K562 (cell line): ENCODE data around the gene CALML3. TPM values are rescaled to one million over a fixed set of nuclear protein-coding genes. Genes with fewer than 3 reads are reported as not detected.

Source experiments
- ATAC-seq: fragments of 200-7000 bp; cut with Tn5 transposase; 3 replicates; pipeline ENCODE4 v1.9.1; 2020; ENCODE audit warnings: moderate library complexity
- BruUV-seq: library from RNA; stranded (reverse); fragments of 400-500 nt; replicated peaks from 2 replicates; lab custom pipeline; 2021; lab: Mats Ljungman, UMichigan
- CTCF ChIA-PET: fragments of 300-600 bp; formaldehyde crosslinking; extraction: SDS; loops from one replicate; lab custom pipeline; 2021; ENCODE audit warnings: low intra/inter-chr PET ratio; lab: Yijun Ruan, JAX
- POLR2A ChIA-PET: fragments of 300-600, 350-650 bp; sonication (Branson Sonifier 250); formaldehyde crosslinking; extraction: SDS; loops from one replicate; lab custom pipeline; 2021; ENCODE audit warnings: antibody characterized with exemption, inconsistent platforms; lab: Yijun Ruan, JAX
- DNase-seq, 4 experiments: peaks; one replicate each; pipeline versions ENCODE4 v3.0.0 to v3.0.0-alpha.2; 2011 to 2018; ENCODE audit warnings: low spot score in 3 of 4, mixed read lengths in 3 of 4; ENCODE audit errors: extremely low read depth in 1 of 4
- FAIRE-seq: peaks from 2 replicates; lab custom pipeline; 2011; peaks lifted over from hg19 to GRCh38; lab: Jason Lieb, UNC
- H2AFZ ChIP-seq: 2 replicates; pipeline ENCODE4 v1.6.0; 2011; ENCODE audit warnings: low read depth, low read length, control low read depth, inconsistent platforms
- H3K27ac ChIP-seq: fragments of 200-600 bp; 3 replicates; pipeline ENCODE4 v1.8.0; 2011; ENCODE audit warnings: low read depth, mild to moderate bottlenecking, control low read depth, inconsistent platforms, low read length, moderate library complexity, mixed read lengths; ENCODE audit errors: extremely low read depth
- H3K27me3 ChIP-seq, 2 experiments: fragments of 300-600 bp in 1 of 2; 2 replicates in 1 of 2; 3 replicates in 1 of 2; pipeline versions ENCODE4 v1.6.0 to v1.8.0; 2011; ENCODE audit warnings: inconsistent platforms in 2 of 2, low read length in 2 of 2, mild to moderate bottlenecking in 1 of 2, mixed read lengths in 1 of 2, moderate library complexity in 1 of 2; ENCODE audit not compliant: control insufficient read depth in 2 of 2, insufficient read depth in 2 of 2
- H3K36me3 ChIP-seq: fragments of 300-600 bp; 3 replicates; pipeline ENCODE4 v1.8.0; 2011; ENCODE audit warnings: mild to moderate bottlenecking, low read length, inconsistent platforms; ENCODE audit not compliant: control insufficient read depth, insufficient read depth
- H3K4me1 ChIP-seq, 2 experiments: fragments of 200-600 bp in 1 of 2; replicated peaks in 1 of 2; 2 replicates in 1 of 2; 3 replicates in 1 of 2; pipeline versions ENCODE4 v1.5.1 to v1.8.0; 2011; ENCODE audit warnings: inconsistent platforms in 2 of 2, low read length in 2 of 2, mild to moderate bottlenecking in 1 of 2, mixed read lengths in 1 of 2, moderate library complexity in 1 of 2; ENCODE audit not compliant: control insufficient read depth in 2 of 2, insufficient read depth in 2 of 2
- H3K4me2 ChIP-seq: 2 replicates; pipeline ENCODE4 v1.6.1; 2011; ENCODE audit warnings: low read length, control low read depth, inconsistent platforms, mixed read lengths; ENCODE audit not compliant: insufficient read depth
- H3K4me3 ChIP-seq: fragments of 200-600 bp; sonication (generic), shearing (Covaris generic); 2 replicates; pipeline ENCODE4 v1.5.1; 2016; ENCODE audit warnings: control low read depth, inconsistent platforms
- H3K79me2 ChIP-seq: fragments of 200-600 bp; 3 replicates; pipeline ENCODE4 v1.8.0; 2011; ENCODE audit warnings: low read length, inconsistent platforms; ENCODE audit not compliant: control insufficient read depth, insufficient read depth
- H3K9ac ChIP-seq, 2 experiments: 2 replicates each; pipeline versions ENCODE4 v1.6.0 to v1.6.1; 2011; ENCODE audit warnings: low read depth in 2 of 2, low read length in 2 of 2, control low read depth in 1 of 2, inconsistent platforms in 1 of 2, mild to moderate bottlenecking in 1 of 2, mixed read lengths in 1 of 2; ENCODE audit not compliant: insufficient read depth in 1 of 2
- H3K9me1 ChIP-seq: one replicate; pipeline ENCODE4 v1.6.0; 2011; ENCODE audit warnings: inconsistent platforms, mild to moderate bottlenecking, low read length, moderate library complexity; ENCODE audit not compliant: control insufficient read depth, insufficient read depth
- H3K9me3 ChIP-seq: replicated peaks from 2 replicates; pipeline ENCODE4 v1.5.1; 2011; ENCODE audit warnings: low read depth, low read length, inconsistent platforms; ENCODE audit not compliant: control insufficient read depth, insufficient read depth
- H4K20me1 ChIP-seq: replicated peaks from 2 replicates; pipeline ENCODE4 v1.6.1; 2011; ENCODE audit warnings: low read length, inconsistent platforms, mixed read lengths; ENCODE audit not compliant: control insufficient read depth, insufficient read depth
- EZH2 ChIP-seq: IDR thresholded peaks from 2 replicates; pipeline ENCODE4 v1.6.1; 2012; ENCODE audit warnings: low read depth, mild to moderate bottlenecking, inconsistent platforms, low read length, borderline replicate concordance
- HEY1 ChIP-seq: fragments of 250-450 bp; sonication (Bioruptor Pico); IDR thresholded peaks from 2 replicates; pipeline ENCODE4 v1.5.0; 2020; ENCODE audit warnings: mild to moderate bottlenecking, moderate library complexity, borderline replicate concordance
- JUND ChIP-seq, 2 experiments: IDR thresholded peaks; 2 replicates in 1 of 2; 3 replicates in 1 of 2; pipeline ENCODE4 v1.6.1; 2011; ENCODE audit warnings: borderline replicate concordance in 2 of 2, low read depth in 2 of 2, low read length in 2 of 2, improper control_type of control experiment in 1 of 2, missing biosample characterization in 1 of 2, missing genetic modification characterization in 1 of 2, missing genetic modification reagents in 1 of 2
- L3MBTL2 ChIP-seq: fragments of 450-650 bp; IDR thresholded peaks from 2 replicates; pipeline ENCODE4 v1.6.1; 2016; ENCODE audit warnings: mild to moderate bottlenecking, moderate library complexity
- PML ChIP-seq: IDR thresholded peaks from 2 replicates; pipeline ENCODE4 v1.6.1; 2012; ENCODE audit warnings: low read length, inconsistent platforms
- RAD51 ChIP-seq: fragments of 450-650 bp; IDR thresholded peaks from 2 replicates; pipeline ENCODE4 v1.7.1; 2016; ENCODE audit warnings: low read depth, mild to moderate bottlenecking, borderline replicate concordance
- ZNF175 ChIP-seq: fragments of 200-800 bp; sonication (Bioruptor generic); IDR thresholded peaks from 2 replicates; pipeline ENCODE4 v1.6.1; 2016; ENCODE audit warnings: low read depth, mild to moderate bottlenecking, missing genetic modification characterization, missing compliant biosample characterization
- ZNF583 ChIP-seq: fragments of 250-450 bp; sonication (Bioruptor Pico); IDR thresholded peaks from 2 replicates; pipeline ENCODE4 v1.4.0; 2020
- ZNF592 ChIP-seq: fragments of 450-650 bp; IDR thresholded peaks from 2 replicates; pipeline ENCODE4 v1.6.1; 2017; ENCODE audit warnings: antibody characterized with exemption, mild to moderate bottlenecking
- WGBS: fragments of 100-300 bp; shearing (Covaris generic); methylation state at CpG from one replicate; pipeline ENCODE4 v1.1.6; 2016; ENCODE audit warnings: low coverage, mixed read lengths; ENCODE audit not compliant: insufficient coverage; ENCODE audit errors: missing lambda C conversion rate; 5-methylcytosine and 5-hydroxymethylcytosine counted together
- in situ Hi-C: fragments of 300-500 bp; cut with MboI; formaldehyde crosslinking; loops from 4 replicates; pipeline ENCODE4 v1.15.0; 2018; ENCODE audit warnings: inconsistent platforms, mixed read lengths
- intact Hi-C: fragments of 100-400 bp; cut with micrococcal nuclease; formaldehyde crosslinking; loops from 2 replicates; pipeline ENCODE4 v1.14.2; 2022
- polyA plus RNA-seq, 8 experiments: library from polyadenylated mRNA; depleted of rRNA in 4 of 8; stranded (reverse) in 5 of 8; unstranded in 3 of 8; fragments of >200 nt; fragmentation: Nextera tagmentation in 2 of 8; fragmentation: Illumina TruSeq in 1 of 8; extraction: Ambion mirVana in 2 of 8; extraction: Trizol in 1 of 8; gene quantifications; 2 replicates each; pipeline versions ENCODE4 v1.2.1 to v1.2.3, GENCODE V29; 2011 to 2014; ENCODE audit warnings: inconsistent platforms in 1 of 8, missing spikeins in 1 of 8
- total RNA-seq, 7 experiments: library from RNA; depleted of rRNA in 6 of 7; stranded (reverse); fragments of >200 nt in 6 of 7; fragmentation: Illumina TruSeq in 2 of 7; extraction: Trizol in 2 of 7; gene quantifications; 2 replicates each; pipeline versions ENCODE4 v1.2.1 to v1.2.3, GENCODE V29; 2011 to 2021; ENCODE audit warnings: low replicate concordance in 1 of 7
- TF ChIP-seq, protein P1 (sequence below): fragments of 250-450 bp; sonication (Bioruptor Pico); IDR thresholded peaks from 2 replicates; pipeline ENCODE4 v1.4.0; 2020; ENCODE audit warnings: mild to moderate bottlenecking
- TF ChIP-seq, protein P2 (sequence below): fragments of 450-650 bp; formaldehyde crosslinking; IDR thresholded peaks from 2 replicates; pipeline ENCODE4 v1.4.0; 2020; ENCODE audit warnings: mild to moderate bottlenecking, moderate library complexity

Gene CALML3
- total and polyA plus RNA-seq, 9 of the 15 experiments (the other 6 are each of a cell fraction or from before 2014, with no cell fraction given): not detected

- TF ChIP-seq JUND (IDR thresholded peaks at IDR 0.05; ENCODE audit: borderline replicate concordance, low read depth, low read length): no peak
- no peak for TF ChIP-seq JUND (tag; IDR thresholded peaks at IDR 0.05; ENCODE audit: borderline replicate concordance, low read depth, low read length)
- no peak for TF ChIP-seq EZH2
These were observed 13.7 kb downstream of the CALML3 start (continued) for GRCh38 chr10:5538446-5538845.

DNA sequence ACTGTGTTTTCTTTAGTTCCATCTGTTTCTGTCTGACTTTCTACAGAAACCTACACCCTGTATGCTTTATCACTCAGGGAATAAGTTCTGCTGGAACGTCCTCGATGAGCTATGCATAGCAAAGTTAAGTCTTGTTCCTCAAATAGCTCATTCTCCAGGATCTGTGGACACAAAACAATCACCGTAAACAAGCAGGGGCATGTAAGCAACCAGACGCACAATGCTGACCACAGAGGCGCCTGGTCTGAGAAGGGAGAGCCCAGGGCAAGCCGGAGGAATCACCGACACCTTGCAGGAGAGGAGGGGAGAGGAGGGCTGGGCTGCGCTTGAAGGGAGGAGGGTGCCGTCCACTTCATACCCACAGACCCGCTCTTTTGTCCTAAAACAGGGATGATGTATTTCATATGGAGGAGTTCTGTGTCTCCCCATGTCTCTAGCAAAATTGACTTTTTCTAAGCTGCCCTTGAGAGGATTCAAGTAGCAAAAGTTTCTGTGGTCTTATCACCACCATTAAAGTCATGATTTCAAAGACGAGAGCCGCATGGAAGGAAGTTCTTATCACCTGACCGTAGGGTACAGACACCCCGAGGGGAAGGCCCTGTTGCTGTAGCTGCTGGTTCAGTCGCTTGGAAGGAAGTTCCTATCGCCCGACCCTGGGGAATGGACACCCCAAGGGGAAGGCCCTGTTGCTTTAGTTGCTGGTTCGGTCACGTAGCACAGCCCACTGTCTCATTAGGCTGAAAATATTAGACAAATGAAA, 14.3 kb downstream of the CALML3 start:
- DNase-seq: peak; percentile 39 to 60 (median 48)
- Histone ChIP-seq H3K79me2 (no peaks in the 10 kb centered on the region), H3K27me3 (no peaks in the 10 kb centered on the region), H2AFZ (peak overlapping the region; percentile 94), H4K20me1 (no peaks in the 10 kb centered on the region), H3K4me3 (no peak overlapping the region), H3K27ac (peak overlapping the region; percentile 49; the same call in 2 of the 3 replicates), H3K9me1 (no peaks in the 10 kb centered on the region), H3K4me1 (peaks cover 9 to 21% of the 10 kb centered on the region in 2 experiments), H3K9ac (peak overlapping the region; percentile 41 to 57; a peak in 3 of 4 replicates), H3K4me2 (peak overlapping the region; percentile 56), H3K9me3 (no peaks in the 10 kb centered on the region), H3K36me3 (no peaks in the 10 kb centered on the region)
- WGBS: 33% methylated on average over 16 of the region's 19 CpGs
- peak; percentile 73 for ATAC-seq
- intact Hi-C loops (no loop called here), in situ Hi-C loops (no loop called here)
- ChIA-PET CTCF (no interaction called here), POLR2A (interaction anchor here (0.9 to 1.8 kb wide), 3 partner anchors 10 to 15 kb away, joined by 3 to 9 read pairs (median 3); no protein-coding TSS in a partner anchor)
- BruUV-seq: no TSS peak
- peak; percentile 69 for FAIRE-seq
- peak; percentile 72 for TF ChIP-seq ZNF592
- TF ChIP-seq L3MBTL2: peak; percentile 80
- TF ChIP-seq, protein P1, sequence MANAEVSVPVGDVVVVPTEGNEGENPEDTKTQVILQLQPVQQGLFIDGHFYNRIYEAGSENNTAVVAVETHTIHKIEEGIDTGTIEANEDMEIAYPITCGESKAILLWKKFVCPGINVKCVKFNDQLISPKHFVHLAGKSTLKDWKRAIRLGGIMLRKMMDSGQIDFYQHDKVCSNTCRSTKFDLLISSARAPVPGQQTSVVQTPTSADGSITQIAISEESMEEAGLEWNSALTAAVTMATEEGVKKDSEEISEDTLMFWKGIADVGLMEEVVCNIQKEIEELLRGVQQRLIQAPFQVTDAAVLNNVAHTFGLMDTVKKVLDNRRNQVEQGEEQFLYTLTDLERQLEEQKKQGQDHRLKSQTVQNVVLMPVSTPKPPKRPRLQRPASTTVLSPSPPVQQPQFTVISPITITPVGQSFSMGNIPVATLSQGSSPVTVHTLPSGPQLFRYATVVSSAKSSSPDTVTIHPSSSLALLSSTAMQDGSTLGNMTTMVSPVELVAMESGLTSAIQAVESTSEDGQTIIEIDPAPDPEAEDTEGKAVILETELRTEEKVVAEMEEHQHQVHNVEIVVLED (CRISPR knock-in tag): peak; percentile 45; the same call in 1 of the 2 replicates
- TF ChIP-seq PML: no peak
- TF ChIP-seq, protein P2, sequence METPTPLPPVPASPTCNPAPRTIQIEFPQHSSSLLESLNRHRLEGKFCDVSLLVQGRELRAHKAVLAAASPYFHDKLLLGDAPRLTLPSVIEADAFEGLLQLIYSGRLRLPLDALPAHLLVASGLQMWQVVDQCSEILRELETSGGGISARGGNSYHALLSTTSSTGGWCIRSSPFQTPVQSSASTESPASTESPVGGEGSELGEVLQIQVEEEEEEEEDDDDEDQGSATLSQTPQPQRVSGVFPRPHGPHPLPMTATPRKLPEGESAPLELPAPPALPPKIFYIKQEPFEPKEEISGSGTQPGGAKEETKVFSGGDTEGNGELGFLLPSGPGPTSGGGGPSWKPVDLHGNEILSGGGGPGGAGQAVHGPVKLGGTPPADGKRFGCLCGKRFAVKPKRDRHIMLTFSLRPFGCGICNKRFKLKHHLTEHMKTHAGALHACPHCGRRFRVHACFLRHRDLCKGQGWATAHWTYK (CRISPR knock-in tag): 0 out of 2 replicates have a peak, but pooled peaks have one; percentile 49
- peak; percentile 43; the same call in 1 of the 2 replicates for TF ChIP-seq ZNF175 (CRISPR knock-in tag)
- TF ChIP-seq RAD51: peak; percentile 29; the same call in 1 of the 2 replicates
- no peak for TF ChIP-seq HEY1 (CRISPR knock-in tag)
- TF ChIP-seq ZNF583 (CRISPR knock-in tag): peak; percentile 72; the same call in 1 of the 2 replicates
